Bone marrow (tissue), 2 donors: ENCODE results near the gene FCRL5.
A peak's percentile ranks its signal among the peaks of the same experiment; 100 is the strongest.

Experiments used
- DNase-seq, 2 donors: peaks; one replicate each; lab custom pipeline; 2025; lab: John Stamatoyannopoulos, UW

Gene FCRL5

GRCh38 chr1:157523774-157524493, 28.4 kb downstream of the FCRL5 start:
- DNase-seq = no peak

GRCh38 chr1:157521056-157521455, 31.3 kb downstream of the FCRL5 start:
- DNase-seq = no peak

GRCh38 chr1:157520386-157520935, 31.9 kb downstream of the FCRL5 start:
- no peak for DNase-seq

- DNase-seq = no peak
These were observed 32.9 kb downstream of the FCRL5 start for GRCh38 chr1:157519451-157519850.

- DNase-seq = no peak
These were observed 35.3 kb downstream of the FCRL5 start for GRCh38 chr1:157517016-157517415.

GRCh38 chr1:157515709-157516108, 36.6 kb downstream of the FCRL5 start:
- no peak for DNase-seq

GRCh38 chr1:157515141-157515540, 37.2 kb downstream of the FCRL5 start:
- DNase-seq = no peak

GRCh38 chr1:157512036-157512969, 40.0 kb downstream of the FCRL5 start:
- DNase-seq = no peak

- DNase-seq = no peak
These were observed 42.6 kb downstream of the FCRL5 start for GRCh38 chr1:157509546-157510232.

GRCh38 chr1:157505481-157506272, 46.6 kb downstream of the FCRL5 start:
- DNase-seq = peak in 1 of 2 donors; percentile 5

GRCh38 chr1:157504646-157505045, 47.7 kb downstream of the FCRL5 start:
- DNase-seq = no peak

GRCh38 chr1:157499521-157499920, 52.8 kb downstream of the FCRL5 start:
- no peak for DNase-seq

GRCh38 chr1:157498736-157499090, 53.6 kb downstream of the FCRL5 start:
- DNase-seq = no peak

GRCh38 chr1:157497987-157498735, 54.2 kb downstream of the FCRL5 start:
- DNase-seq = no peak

- DNase-seq = no peak
These were observed 55.0 kb downstream of the FCRL5 start for GRCh38 chr1:157497284-157497683.

GRCh38 chr1:157496121-157496526, 56.2 kb downstream of the FCRL5 start:
- peak in 1 of 2 donors; percentile 19 for DNase-seq

GRCh38 chr1:157495285-157495684, 57.0 kb downstream of the FCRL5 start:
- DNase-seq = no peak

GRCh38 chr1:157494093-157494492, 58.2 kb downstream of the FCRL5 start:
- DNase-seq = no peak

GRCh38 chr1:157490467-157491165, 61.7 kb downstream of the FCRL5 start:
- DNase-seq = peak; percentile 37 to 46

GRCh38 chr1:157488156-157488555, 64.2 kb downstream of the FCRL5 start:
- DNase-seq = no peak
